SK-N-MC (cell line): ENCODE measurements around the gene GLI3.

Experiments
- EZH2 ChIP-seq: fragments of 200-600 bp; sonication (generic); IDR thresholded peaks from one replicate; pipeline ENCODE4 v1.6.1; 2017; ENCODE audit warnings: antibody characterized with exemption
- FOXP2 ChIP-seq: optimal IDR thresholded peaks from 2 replicates; pipeline ENCODE3; 2011; ENCODE audit warnings: mild to moderate bottlenecking, moderate library complexity; ENCODE audit not compliant: insufficient read depth; ENCODE audit errors: extremely low read length, control extremely low read depth
- POLR2AphosphoS5 ChIP-seq: IDR thresholded peaks from 2 replicates; pipeline ENCODE4 v1.6.1; 2012; ENCODE audit warnings: mild to moderate bottlenecking, low read depth, low read length, borderline replicate concordance

- no peak for TF ChIP-seq EZH2
- no peak for TF ChIP-seq POLR2AphosphoS5
- no peak for TF ChIP-seq FOXP2
These were observed 215.0 kb downstream of the GLI3 start for GRCh38 chr7:42022056-42022455.
